BLaER1 (cell line): Measurements from ENCODE around the gene IQGAP3.
"Not testable (repeated sequence)": the region's sequence is repeated elsewhere in the genome, so short reads cannot be mapped to it uniquely, and the experiment has no call there.

Source experiments
- H3K27ac ChIP-seq: shearing (Covaris generic); formaldehyde crosslinking; 2 replicates; pipeline ENCODE4 v1.8.1; 2022
- H3K27me3 ChIP-seq: shearing (Covaris generic); formaldehyde crosslinking; 2 replicates; pipeline ENCODE4 v1.8.1; 2022
- H3K36me3 ChIP-seq: shearing (Covaris generic); formaldehyde crosslinking; 2 replicates; pipeline ENCODE4 v1.8.1; 2022
- H3K4me1 ChIP-seq: shearing (Covaris generic); formaldehyde crosslinking; 2 replicates; pipeline ENCODE4 v1.8.1; 2022
- H3K4me2 ChIP-seq: shearing (Covaris generic); formaldehyde crosslinking; 2 replicates; pipeline ENCODE4 v1.8.1; 2022
- H3K4me3 ChIP-seq: shearing (Covaris generic); formaldehyde crosslinking; 2 replicates; pipeline ENCODE4 v1.8.1; 2022
- H3K9ac ChIP-seq: shearing (Covaris generic); formaldehyde crosslinking; 2 replicates; pipeline ENCODE4 v1.8.1; 2022
- H3K9me3 ChIP-seq: shearing (Covaris generic); formaldehyde crosslinking; 2 replicates; pipeline ENCODE4 v1.8.1; 2022
- H4K20me1 ChIP-seq: shearing (Covaris generic); formaldehyde crosslinking; 2 replicates; pipeline ENCODE4 v1.8.1; 2022
- Cebpa-rat ChIP-seq: shearing (Covaris generic); IDR thresholded peaks from 2 replicates; pipeline ENCODE4 v1.8.1; 2022

Gene IQGAP3

GRCh38 chr1:156554971-156555370 is 17.4 kb downstream of the IQGAP3 start:
- Histone ChIP-seq H3K4me3 (no peak overlapping the region), H4K20me1 (no peaks in the 10 kb centered on the region), H3K9me3 (no peaks in the 10 kb centered on the region), H3K36me3 (peaks cover 60% of the 10 kb centered on the region), H3K27me3 (no peaks in the 10 kb centered on the region), H3K4me1 (peaks cover 73% of the 10 kb centered on the region), H3K27ac (peak overlapping the region; percentile 83; the same call in 1 of the 2 replicates), H3K9ac (no peak overlapping the region), H3K4me2 (peak overlapping the region; percentile 69; the same call in 1 of the 2 replicates)
- no peak for TF ChIP-seq Cebpa-rat

GRCh38 chr1:156553860-156554485 is 18.4 kb downstream of the IQGAP3 start:
- peak overlapping the region; percentile 56; the same call in 1 of the 2 replicates for H3K9ac ChIP-seq
- H3K4me2 ChIP-seq = peak overlapping the region; percentile 69
- no peak overlapping the region for H3K4me3 ChIP-seq
- peaks cover 69% of the 10 kb centered on the region for H3K4me1 ChIP-seq
- TF ChIP-seq Cebpa-rat = no peak
- H3K27ac ChIP-seq = peak overlapping the region; percentile 83
- no peaks in the 10 kb centered on the region for H3K27me3 ChIP-seq
- H3K9me3 ChIP-seq = no peaks in the 10 kb centered on the region
- no peaks in the 10 kb centered on the region for H4K20me1 ChIP-seq
- peaks cover 60% of the 10 kb centered on the region for H3K36me3 ChIP-seq

GRCh38 chr1:156552937-156553336 is 19.4 kb downstream of the IQGAP3 start:
- Histone ChIP-seq H3K9ac (peak overlapping the region; percentile 56; the same call in 1 of the 2 replicates), H3K27ac (peak overlapping the region; percentile 83), H3K4me1 (peaks cover 69% of the 10 kb centered on the region), H3K36me3 (peaks cover 70% of the 10 kb centered on the region), H3K4me2 (peak overlapping the region; percentile 69)
- H3K4me3 ChIP-seq, H4K20me1 ChIP-seq, H3K27me3 ChIP-seq, H3K9me3 ChIP-seq: not testable (repeated sequence)
- peak; percentile 100 for TF ChIP-seq Cebpa-rat

- H3K27ac ChIP-seq = peak overlapping the region; percentile 83
Observed at GRCh38 chr1:156552518-156552917, 19.8 kb downstream of the IQGAP3 start.

GRCh38 chr1:156551869-156552268 is 20.5 kb downstream of the IQGAP3 start:
- peaks cover 81% of the 10 kb centered on the region for H3K36me3 ChIP-seq
- peak overlapping the region; percentile 16 for H3K9ac ChIP-seq
- no peak overlapping the region for H3K4me3 ChIP-seq
- no peaks in the 10 kb centered on the region for H3K9me3 ChIP-seq
- H3K4me1 ChIP-seq = peaks cover 69% of the 10 kb centered on the region
- H3K4me2 ChIP-seq = peak overlapping the region; percentile 69
- H3K27ac ChIP-seq = peak overlapping the region; percentile 83
- H4K20me1 ChIP-seq = no peaks in the 10 kb centered on the region
- TF ChIP-seq Cebpa-rat = no peak
- no peaks in the 10 kb centered on the region for H3K27me3 ChIP-seq

More at GRCh38 chr1:156552518-156552917, 19.8 kb downstream of the IQGAP3 start:
- Histone ChIP-seq H4K20me1 (no peaks in the 10 kb centered on the region), H3K4me2 (peak overlapping the region; percentile 69), H3K27me3 (no peaks in the 10 kb centered on the region), H3K36me3 (peaks cover 74% of the 10 kb centered on the region), H3K4me3 (no peak overlapping the region), H3K9me3 (no peaks in the 10 kb centered on the region), H3K4me1 (peaks cover 69% of the 10 kb centered on the region), H3K9ac (peak overlapping the region; percentile 56; the same call in 1 of the 2 replicates)
- TF ChIP-seq Cebpa-rat = no peak

- Histone ChIP-seq H3K4me3 (no peak overlapping the region), H3K9me3 (no peaks in the 10 kb centered on the region), H3K27me3 (no peaks in the 10 kb centered on the region), H4K20me1 (no peaks in the 10 kb centered on the region), H3K36me3 (peaks cover 82% of the 10 kb centered on the region), H3K27ac (peak overlapping the region; percentile 83), H3K4me1 (peaks cover 63% of the 10 kb centered on the region), H3K9ac (peak overlapping the region; percentile 16), H3K4me2 (peak overlapping the region; percentile 69)
- no peak for TF ChIP-seq Cebpa-rat
Observed at GRCh38 chr1:156551066-156551643, 21.2 kb downstream of the IQGAP3 start.

- H3K4me3 ChIP-seq = no peak overlapping the region
- no peaks in the 10 kb centered on the region for H3K9me3 ChIP-seq
- peak overlapping the region; percentile 69; the same call in 1 of the 2 replicates for H3K4me2 ChIP-seq
- H3K4me1 ChIP-seq = peaks cover 59% of the 10 kb centered on the region
- H3K27me3 ChIP-seq = no peaks in the 10 kb centered on the region
- no peaks in the 10 kb centered on the region for H4K20me1 ChIP-seq
- H3K36me3 ChIP-seq = peaks cover 82% of the 10 kb centered on the region
- peak overlapping the region; percentile 83 for H3K27ac ChIP-seq
- no peak for TF ChIP-seq Cebpa-rat
- H3K9ac ChIP-seq = 0 out of 2 replicates have a peak overlapping the region, but pooled peaks have one; percentile 8
Observed at GRCh38 chr1:156550346-156550745, 22.0 kb downstream of the IQGAP3 start.

GRCh38 chr1:156549831-156550230 is 22.5 kb downstream of the IQGAP3 start:
- Histone ChIP-seq H3K4me3 (no peak overlapping the region), H3K27ac (peak overlapping the region; percentile 83), H3K9ac (0 out of 2 replicates have a peak overlapping the region, but pooled peaks have one; percentile 8), H3K27me3 (no peaks in the 10 kb centered on the region), H4K20me1 (no peaks in the 10 kb centered on the region), H3K4me1 (peaks cover 55% of the 10 kb centered on the region), H3K4me2 (no peak overlapping the region), H3K9me3 (no peaks in the 10 kb centered on the region), H3K36me3 (peaks cover 83% of the 10 kb centered on the region)
- TF ChIP-seq Cebpa-rat = no peak

GRCh38 chr1:156549390-156549789 is 23.0 kb downstream of the IQGAP3 start:
- TF ChIP-seq Cebpa-rat = no peak
- Histone ChIP-seq H3K27me3 (no peaks in the 10 kb centered on the region), H4K20me1 (no peaks in the 10 kb centered on the region), H3K9ac (0 out of 2 replicates have a peak overlapping the region, but pooled peaks have one; percentile 8), H3K27ac (peak overlapping the region; percentile 83), H3K4me1 (peaks cover 51% of the 10 kb centered on the region), H3K9me3 (no peaks in the 10 kb centered on the region), H3K4me3 (no peak overlapping the region), H3K36me3 (peaks cover 83% of the 10 kb centered on the region), H3K4me2 (no peak overlapping the region)

- Histone ChIP-seq H3K9ac (no peak overlapping the region), H3K36me3 (peaks cover 96% of the 10 kb centered on the region), H3K27me3 (no peaks in the 10 kb centered on the region), H3K9me3 (no peaks in the 10 kb centered on the region), H3K27ac (0 out of 2 replicates have a peak overlapping the region, but pooled peaks have one; percentile 8), H4K20me1 (no peaks in the 10 kb centered on the region), H3K4me1 (peaks cover 45% of the 10 kb centered on the region), H3K4me2 (no peak overlapping the region), H3K4me3 (no peak overlapping the region)
- no peak for TF ChIP-seq Cebpa-rat
Observed at GRCh38 chr1:156547982-156548381, 24.4 kb downstream of the IQGAP3 start.
